ENCODE data around the gene TNPO1. TPM values are rescaled to one million over a fixed set of nuclear protein-coding genes. Genes with fewer than 3 reads are reported as not detected.

Gene TNPO1
- total and polyA plus RNA-seq, 10 of the 15 experiments (the other 5 are each of a cell fraction or from before 2014, with no cell fraction given), result 18.1 to 123 (median 79.2) TPM

DNA sequence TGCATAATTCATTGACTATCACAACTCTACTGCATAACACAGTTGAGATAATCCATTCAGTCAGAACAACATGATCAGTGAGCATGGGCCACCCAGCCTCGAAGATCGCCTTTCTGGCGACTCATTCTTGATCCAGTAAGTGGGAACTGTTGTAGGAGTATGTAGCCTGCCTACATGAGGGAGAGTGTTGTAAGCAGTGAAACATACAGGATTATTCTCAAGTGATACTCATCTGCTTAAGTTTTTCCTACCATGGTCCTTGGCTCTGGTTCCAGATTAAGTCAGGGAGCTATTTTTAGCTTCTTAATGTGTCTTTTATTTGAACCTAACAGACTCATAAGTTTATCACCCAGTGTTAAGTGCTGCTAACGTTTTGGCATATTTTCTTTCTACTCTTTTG, 44.0 kb downstream of the TNPO1 start (continued):
- TF ChIP-seq FOXM1 (IDR thresholded peaks at IDR 0.05; ENCODE audit: low read depth, low read length) (no peak), HDAC6 (IDR thresholded peaks at IDR 0.05; ENCODE audit: unreplicated experiment) (no peak), IKZF2 (IDR thresholded peaks at IDR 0.05) (no peak)
- TF ChIP-seq, protein P1, sequence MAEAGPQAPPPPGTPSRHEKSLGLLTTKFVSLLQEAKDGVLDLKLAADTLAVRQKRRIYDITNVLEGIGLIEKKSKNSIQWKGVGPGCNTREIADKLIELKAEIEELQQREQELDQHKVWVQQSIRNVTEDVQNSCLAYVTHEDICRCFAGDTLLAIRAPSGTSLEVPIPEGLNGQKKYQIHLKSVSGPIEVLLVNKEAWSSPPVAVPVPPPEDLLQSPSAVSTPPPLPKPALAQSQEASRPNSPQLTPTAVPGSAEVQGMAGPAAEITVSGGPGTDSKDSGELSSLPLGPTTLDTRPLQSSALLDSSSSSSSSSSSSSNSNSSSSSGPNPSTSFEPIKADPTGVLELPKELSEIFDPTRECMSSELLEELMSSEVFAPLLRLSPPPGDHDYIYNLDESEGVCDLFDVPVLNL (IDR thresholded peaks at IDR 0.05; ENCODE audit: low read depth, low read length), result no peak
- TF ChIP-seq, protein P2, sequence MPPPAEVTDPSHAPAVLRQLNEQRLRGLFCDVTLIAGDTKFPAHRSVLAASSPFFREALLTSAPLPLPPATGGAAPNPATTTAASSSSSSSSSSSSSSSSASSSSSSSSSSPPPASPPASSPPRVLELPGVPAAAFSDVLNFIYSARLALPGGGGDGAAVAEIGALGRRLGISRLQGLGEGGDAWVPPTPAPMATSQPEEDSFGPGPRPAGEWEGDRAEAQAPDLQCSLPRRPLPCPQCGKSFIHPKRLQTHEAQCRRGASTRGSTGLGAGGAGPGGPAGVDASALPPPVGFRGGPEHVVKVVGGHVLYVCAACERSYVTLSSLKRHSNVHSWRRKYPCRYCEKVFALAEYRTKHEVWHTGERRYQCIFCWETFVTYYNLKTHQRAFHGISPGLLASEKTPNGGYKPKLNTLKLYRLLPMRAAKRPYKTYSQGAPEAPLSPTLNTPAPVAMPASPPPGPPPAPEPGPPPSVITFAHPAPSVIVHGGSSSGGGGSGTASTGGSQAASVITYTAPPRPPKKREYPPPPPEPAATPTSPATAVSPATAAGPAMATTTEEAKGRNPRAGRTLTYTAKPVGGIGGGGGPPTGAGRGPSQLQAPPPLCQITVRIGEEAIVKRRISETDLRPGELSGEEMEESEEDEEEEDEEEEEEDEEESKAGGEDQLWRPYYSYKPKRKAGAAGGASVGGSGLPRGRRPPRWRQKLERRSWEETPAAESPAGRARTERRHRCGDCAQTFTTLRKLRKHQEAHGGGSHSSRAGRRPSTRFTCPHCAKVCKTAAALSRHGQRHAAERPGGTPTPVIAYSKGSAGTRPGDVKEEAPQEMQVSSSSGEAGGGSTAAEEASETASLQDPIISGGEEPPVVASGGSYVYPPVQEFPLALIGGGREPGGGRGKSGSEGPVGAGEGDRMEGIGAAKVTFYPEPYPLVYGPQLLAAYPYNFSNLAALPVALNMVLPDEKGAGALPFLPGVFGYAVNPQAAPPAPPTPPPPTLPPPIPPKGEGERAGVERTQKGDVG (CRISPR knock-in tag; IDR thresholded peaks at IDR 0.05), result no peak

DNA sequence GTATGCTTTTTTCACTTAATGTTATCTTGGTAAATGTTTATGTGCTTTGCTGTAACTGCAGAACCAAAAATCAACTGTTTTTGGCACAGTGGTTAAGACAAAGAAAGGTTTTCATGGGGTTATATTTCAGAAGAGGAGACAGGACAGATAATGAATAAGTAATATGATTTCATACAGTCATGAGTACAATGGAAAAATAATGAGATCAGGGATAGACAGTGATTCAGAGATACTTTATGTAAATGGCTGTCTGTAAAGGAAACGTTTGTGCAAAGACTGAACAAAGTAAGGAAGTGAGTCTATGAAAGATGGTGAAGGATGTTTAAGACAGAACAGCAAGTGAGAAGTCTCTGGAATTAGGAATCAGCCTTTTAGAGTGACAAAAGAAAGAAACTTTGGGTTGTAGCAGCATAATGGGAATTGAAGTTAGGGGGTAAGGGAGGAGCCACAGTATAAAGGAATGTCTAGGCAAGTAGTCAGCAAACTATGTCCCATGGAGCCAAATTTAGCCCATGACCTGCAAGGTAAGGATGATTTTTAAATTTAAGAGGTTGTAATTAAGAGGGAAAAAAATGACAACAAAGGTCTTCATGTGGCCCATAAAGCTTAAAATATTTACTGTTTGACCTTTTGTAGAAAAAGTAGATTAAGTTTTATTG, 55.0 kb downstream of the TNPO1 start:
- no peaks in the 10 kb centered on the region; the same call in 1 of the 2 replicates for H3K79me2 ChIP-seq (ENCODE audit: control insufficient read depth, insufficient read depth, low read length)
- H3K27ac ChIP-seq (ENCODE audit: control insufficient read depth, insufficient read depth), result no peak overlapping the region
- ChIA-PET RAD21 (ENCODE audit: unreplicated experiment) (no interaction called here), CTCF (interaction anchor here (1.1 kb wide), 1 partner anchor 14 kb away, joined by 3 read pairs; no protein-coding TSS in a partner anchor), POLR2A (no interaction called here), SMC1A (ENCODE audit: uncharacterized antibody, unreplicated experiment) (interaction anchor here (1.6 kb wide), 1 partner anchor 17 kb away, joined by 5 read pairs; no protein-coding TSS in a partner anchor)
- H3K27me3 ChIP-seq (replicated peaks in 1 of 2; ENCODE audit: control insufficient read depth in 2 of 2, insufficient read depth in 2 of 2, low read length in 1 of 2), result no peaks in the 10 kb centered on the region
- H3K4me2 ChIP-seq (ENCODE audit: control insufficient read depth, insufficient read depth), result no peak overlapping the region
- H3K4me1 ChIP-seq (ENCODE audit: control insufficient read depth, insufficient read depth, low read length), result no peaks in the 10 kb centered on the region
- no peak for TF ChIP-seq BMI1 (IDR thresholded peaks at IDR 0.05; ENCODE audit: borderline replicate concordance)
- in situ Hi-C loops (cut with MboI) (no loop called here), intact Hi-C loops (cut with micrococcal nuclease; ENCODE audit: unreplicated experiment) (no loop called here)
- H3K36me3 ChIP-seq (ENCODE audit: control insufficient read depth in 2 of 2, insufficient read depth in 2 of 2, low read length in 1 of 2), result peaks cover 0 to 21% of the 10 kb centered on the region in 2 experiments; a peak in 2 of 4 replicates
- no peak overlapping the region for H3K9ac ChIP-seq (ENCODE audit: control insufficient read depth, insufficient read depth, low read length)
- H3K4me3 ChIP-seq, result no peak overlapping the region
- TSS peak; percentile 16 for BruUV-seq (replicated peaks)
- no peak for FAIRE-seq
- 0% methylated on average over 1 of the region's 1 CpG for WGBS (ENCODE audit: insufficient coverage, insufficient replicate concordance, low lambda C conversion rate, missing lambda C conversion rate)
- no peaks in the 10 kb centered on the region for H4K20me1 ChIP-seq (ENCODE audit: control insufficient read depth, insufficient read depth)
- H3K9me3 ChIP-seq (replicated peaks; ENCODE audit: control insufficient read depth, insufficient read depth, low read length), result no peaks in the 10 kb centered on the region
- no peak for DNase-seq (ENCODE audit: low read depth, low spot score)
- no peak overlapping the region for H2AFZ ChIP-seq (ENCODE audit: control insufficient read depth, low read depth, low read length)
- no peak for ATAC-seq

Measured in GM12878 (cell line).